OCI-LY7 (cell line): Measurements from ENCODE around the gene MACROD2.

Experiments
- CTCF ChIP-seq: fragments of 200-600 bp; sonication (generic); conservative IDR thresholded peaks from 2 replicates; pipeline ENCODE4 v1.5.1; 2014; ENCODE audit warnings: mild to moderate bottlenecking, antibody characterized with exemption, low read length, moderate library complexity, mixed read lengths
- EZH2phosphoT487 ChIP-seq: fragments of 200-600 bp; sonication (generic); IDR thresholded peaks from 2 replicates; pipeline ENCODE4 v1.6.1; 2018; ENCODE audit warnings: low read depth, borderline replicate concordance, mild to moderate bottlenecking, mixed run types, antibody characterized with exemption, low read length, moderate library complexity, mixed read lengths

GRCh38 chr20:14148042-14148441, 152.7 kb downstream of the MACROD2 start:
- TF ChIP-seq CTCF (no peak), EZH2phosphoT487 (no peak)
